Heart right ventricle (tissue), 16 donors: ENCODE measurements around the gene PTPRN2. TPM values are rescaled to one million over a fixed set of nuclear protein-coding genes. Genes with fewer than 3 reads are reported as not detected.

ENCODE experiments used
- ATAC-seq, 8 donors: fragments of 200-7000 bp; cut with Tn5 transposase; one replicate each; pipeline ENCODE4 v1.9.1; 2020; ENCODE audit warnings: mild to moderate bottlenecking in 8 of 8, moderate library complexity in 8 of 8, moderate number of reproducible peaks in 1 of 8
- DNase-seq, 2 donors: peaks; one replicate each; pipeline ENCODE4 v3.0.0-alpha.2; 2020
- H3K27ac ChIP-seq, 10 donors: fragments of 200-600 bp; sonication (generic) in 2 of 10; one replicate each; pipeline versions ENCODE4 v1.5.0 to v1.8.0; 2020 to 2022; ENCODE audit warnings: mild to moderate bottlenecking in 3 of 10
- H3K27me3 ChIP-seq, 7 donors: fragments of 200-600 bp; one replicate each; pipeline ENCODE4 v1.8.0; 2021 to 2022; ENCODE audit warnings: mild to moderate bottlenecking in 2 of 7
- H3K36me3 ChIP-seq, 9 donors: fragments of 200-600 bp; sonication (generic) in 1 of 9; one replicate each; pipeline versions ENCODE4 v1.5.0 to v1.8.0; 2020 to 2022; ENCODE audit warnings: mild to moderate bottlenecking in 2 of 9
- H3K4me1 ChIP-seq, 9 donors: fragments of 200-600 bp; sonication (generic) in 1 of 9; one replicate each; pipeline versions ENCODE4 v1.5.0 to v1.8.0; 2020 to 2022; ENCODE audit warnings: mild to moderate bottlenecking in 4 of 9
- H3K4me3 ChIP-seq, 10 donors: fragments of 200-600 bp; sonication (generic) in 2 of 10; one replicate each; pipeline versions ENCODE4 v1.5.0 to v1.8.0; 2020 to 2022; ENCODE audit warnings: mild to moderate bottlenecking in 7 of 10, moderate library complexity in 2 of 10
- H3K9me3 ChIP-seq, 11 donors: fragments of 200-600 bp in 10 of 11; sonication (generic) in 2 of 11; one replicate each; pipeline versions ENCODE4 v1.5.0 to v1.8.0; 2013 to 2022; ENCODE audit warnings: mild to moderate bottlenecking in 2 of 11, control low read depth in 1 of 11, moderate library complexity in 1 of 11
- CTCF ChIP-seq, 9 donors: fragments of 200-600 bp; sonication (generic) in 2 of 9; IDR thresholded peaks; one replicate each; pipeline versions ENCODE4 v1.5.0 to v1.8.0; 2021 to 2022; ENCODE audit warnings: antibody characterized with exemption in 9 of 9, mild to moderate bottlenecking in 5 of 9, moderate library complexity in 1 of 9
- WGBS, 2 donors: extraction: QIAGEN DNeasy Blood & Tissue Kit; methylation state at CpG; one replicate each; pipeline ENCODE4 v1.1.7; 2013; ENCODE audit warnings: inconsistent platforms in 1 of 2; 5-methylcytosine and 5-hydroxymethylcytosine counted together
- intact Hi-C, 10 donors: fragments of 100-400 bp; cut with DNase I; formaldehyde crosslinking; loops; one replicate each; pipeline versions ENCODE4 v1.11.1 to v1.14.2; 2022
- polyA plus RNA-seq, 2 donors: library from polyadenylated mRNA; stranded (reverse); fragments of 200-250 nt; gene quantifications; one replicate each; pipeline ENCODE4 v1.2.3, GENCODE V29; 2013
- total RNA-seq, 10 donors: library from RNA; stranded (reverse); fragmentation: NEBNext Ultra II Directional in 3 of 10; extraction: Animal tissue kit (Norgen Biotek cat#: 25700) in 3 of 10; gene quantifications; one replicate each; pipeline versions ENCODE4 v1.2.1 to v1.2.4, GENCODE V29; 2021 to 2023
- donor health status: Arrhythmogenic right ventricular cardiomyopathy.
- donor health status: ischemic (EF 13 %, LVEDD 7.1; RV severe dilation, severe dysfunction).
- donor health status: healthy with polysubstance abuse.
- donor health status: DM: no; HTN: yes; CAD: no.
- donor health status: DM: no; HTN: no; CAD: no.
- donor health status: ischemic (EF 25% LVEDD 6.9; RV normal size, moderate dysfunction).
- donor health status: ischemic (EF 25% LVEDD 5.7; RV mildly dilated, moderate dysfunction).
- donor health status: healthy.
- donor health status: DM: yes; HTN: yes; CAD: no.
- donor health status: Ischemic cardiomyopathy.
- donor health status: ischemic (EF 35%, LVEDD 5.7; RV mildly dilated, moderate dysfunction).
- donor health status: nonischemic (EF 11% LVEDD 7.7; RV severe dilation, severe dysfunction).
- donor health status: DM: yes; HTN: yes; CAD: no.
- donor health status: PGD.
- donor health status: ischemic (EF 29% LVEDD 5.4; RV normal size, mild dysfunction).
- donor health status: nonischemic (EF 23%, LVEDD 6.1; RV moderate dilation, normal function).

PTPRN2 gene
- total and polyA plus RNA-seq, 12 donors, result 0.82 to 1.8 (median 1.3) TPM

DNA sequence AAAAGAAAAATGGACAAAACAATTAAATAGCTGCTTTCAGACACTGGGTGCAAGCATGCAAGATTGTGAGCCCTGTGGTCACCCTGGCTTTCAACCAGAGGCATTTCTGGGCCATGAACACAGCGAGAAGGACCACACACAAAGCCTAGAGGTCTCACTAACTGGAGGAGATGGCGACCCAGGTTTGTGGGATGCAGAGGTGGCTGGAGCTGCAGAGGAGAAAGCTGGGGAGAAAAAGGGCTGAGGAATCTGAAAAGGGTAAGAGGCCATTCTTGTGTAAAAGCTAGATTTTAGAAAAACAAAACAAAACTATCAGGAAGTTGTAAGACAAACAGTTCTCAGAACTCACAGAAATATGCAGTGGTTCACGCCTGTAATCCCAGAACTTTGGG is 30.1 kb upstream of the PTPRN2 start:
- no peaks in the 10 kb centered on the region for H3K36me3 ChIP-seq
- H3K27me3 ChIP-seq, result no peaks in the 10 kb centered on the region
- DNase-seq (no peak), ATAC-seq (no peak)
- intact Hi-C loops, result no loop called here
- no peak overlapping the region for H3K4me3 ChIP-seq
- no peak overlapping the region for H3K27ac ChIP-seq
- H3K4me1 ChIP-seq, result no peaks in the 10 kb centered on the region
- no peaks in the 10 kb centered on the region for H3K9me3 ChIP-seq
- no peak for TF ChIP-seq CTCF (IDR thresholded peaks at IDR 0.05)
- WGBS, 2 donors, result 97 to 98% methylated on average over 3 of the region's 3 CpGs

DNA sequence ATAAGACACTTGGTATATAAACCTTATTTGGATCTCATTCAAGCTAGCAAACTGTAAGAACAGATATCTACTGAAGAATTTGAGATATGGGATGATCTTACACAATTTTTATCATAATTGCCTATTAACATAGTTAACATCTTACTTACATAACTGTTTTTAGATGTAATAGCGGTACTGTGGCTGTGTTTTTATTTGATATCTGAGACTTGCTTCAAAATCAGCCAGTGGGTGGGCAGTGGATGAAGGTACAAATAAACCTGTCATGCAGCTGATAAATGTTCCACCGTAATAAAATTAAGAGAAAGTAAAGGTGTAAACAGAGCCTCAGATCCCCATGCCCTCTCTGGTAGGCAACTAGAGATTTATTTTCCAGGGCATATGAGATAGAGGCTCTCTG is 28.4 kb upstream of the PTPRN2 start:
- H3K36me3 ChIP-seq, result no peaks in the 10 kb centered on the region
- no peak overlapping the region for H3K4me3 ChIP-seq
- TF ChIP-seq CTCF (IDR thresholded peaks at IDR 0.05), result no peak
- H3K9me3 ChIP-seq, result no peaks in the 10 kb centered on the region
- no peaks in the 10 kb centered on the region for H3K27me3 ChIP-seq
- no peaks in the 10 kb centered on the region for H3K4me1 ChIP-seq
- no peak for ATAC-seq
- WGBS, 2 donors, result 87 to 92% methylated on average over 2 of the region's 2 CpGs
- no peak for DNase-seq
- intact Hi-C loops, result no loop called here
- H3K27ac ChIP-seq, result no peak overlapping the region

GRCh38 chr7:158614700-158615099 is 27.1 kb upstream of the PTPRN2 start:
- intact Hi-C loops, result no loop called here
- Histone ChIP-seq H3K4me1 (no peaks in the 10 kb centered on the region), H3K9me3 (no peaks in the 10 kb centered on the region), H3K27me3 (no peaks in the 10 kb centered on the region), H3K36me3 (no peaks in the 10 kb centered on the region), H3K27ac (no peak overlapping the region), H3K4me3 (no peak overlapping the region)
- no peak for TF ChIP-seq CTCF (IDR thresholded peaks at IDR 0.05)
- no peak for ATAC-seq
- DNase-seq, result no peak
- 69 to 74% methylated on average over 1 of the region's 1 CpG for WGBS, 2 donors

GRCh38 chr7:158613481-158613880 is 25.9 kb upstream of the PTPRN2 start:
- 95 to 99% methylated on average over 2 of the region's 2 CpGs for WGBS, 2 donors
- intact Hi-C loops, result no loop called here
- DNase-seq (no peak), ATAC-seq (no peak)
- H3K36me3 ChIP-seq, result no peaks in the 10 kb centered on the region
- no peak overlapping the region for H3K4me3 ChIP-seq
- no peaks in the 10 kb centered on the region for H3K27me3 ChIP-seq
- H3K27ac ChIP-seq, result no peak overlapping the region
- no peak for TF ChIP-seq CTCF (IDR thresholded peaks at IDR 0.05)
- no peaks in the 10 kb centered on the region for H3K9me3 ChIP-seq
- no peaks in the 10 kb centered on the region for H3K4me1 ChIP-seq

GRCh38 chr7:158612546-158612945 is 24.9 kb upstream of the PTPRN2 start:
- Histone ChIP-seq H3K27me3 (no peaks in the 10 kb centered on the region), H3K4me1 (no peaks in the 10 kb centered on the region), H3K4me3 (no peak overlapping the region), H3K36me3 (peaks cover 0 to 4% (median 0%) of the 10 kb centered on the region in 9 donors), H3K9me3 (no peaks in the 10 kb centered on the region), H3K27ac (no peak overlapping the region)
- DNase-seq (no peak), ATAC-seq (no peak)
- TF ChIP-seq CTCF (IDR thresholded peaks at IDR 0.05), result no peak
- 93 to 94% methylated on average over 4 of the region's 4 CpGs for WGBS, 2 donors
- intact Hi-C loops, result no loop called here
